Hematopoietic multipotent progenitor cell (in vitro differentiated cells): Measurements from ENCODE around the gene PRMT7. TPM values are rescaled to one million over a fixed set of nuclear protein-coding genes. Genes with fewer than 3 reads are reported as not detected.

ENCODE experiments used
- small RNA-seq: library from RNA; depleted of rRNA; stranded (forward); fragments of <200 nt; gene quantifications from one replicate; pipeline ENCODE3, GENCODE V24; 2012
- total RNA-seq: library from RNA; depleted of rRNA; stranded (reverse); fragments of >200 nt; gene quantifications from one replicate; pipeline ENCODE4 v1.2.3, GENCODE V29; 2012

Gene PRMT7
- total RNA-seq, 1 donor, result 85.9 TPM

Small RNAs within 50 kb of the gene (small RNA-seq; reads per million reads assigned to genes)
- gene RNU4-30P, result 0.34 reads per million
- gene RNU6-1262P, result not detected

Other genes with a start within 250 kb of the PRMT7 start
- gene NFATC3, start 225.6 kb upstream of the PRMT7 start, total RNA-seq, result 52.2 TPM
- gene ESRP2, start 74.9 kb upstream of the PRMT7 start, total RNA-seq, result 0.27 TPM
- 32.9 TPM for gene PLA2G15, start 65.6 kb upstream of the PRMT7 start, total RNA-seq
- gene SLC7A6, start 46.5 kb upstream of the PRMT7 start, total RNA-seq, result 41.2 TPM
- gene SLC7A6OS, start 73 bp upstream of the PRMT7 start, total RNA-seq, result 12.4 TPM
- 0.54 TPM for gene SMPD3, start 137.5 kb downstream of the PRMT7 start, total RNA-seq
- 29.1 TPM for gene ZFP90, start 228.3 kb downstream of the PRMT7 start, total RNA-seq